Subcutaneous adipose tissue (tissue), 4 donors: Measurements from ENCODE around the gene PRR5. TPM values are rescaled to one million over a fixed set of nuclear protein-coding genes. Genes with fewer than 3 reads are reported as not detected.

Experiments
- total RNA-seq, 4 donors: library from RNA; depleted of rRNA; stranded (reverse); fragments of >200 nt; gene quantifications; one replicate each; pipeline ENCODE4 v1.1.0, GENCODE V29; 2016
- TF ChIP-seq, protein P1 (sequence below): fragments of 450-650 bp; IDR thresholded peaks from one replicate; pipeline ENCODE4 v1.5.1; 2016; ENCODE audit warnings: low read depth, mild to moderate bottlenecking, control low read depth, antibody characterized with exemption, moderate library complexity

Gene PRR5
- total RNA-seq, 4 donors from 2014 or later: 14.3 to 152 (median 30.3) TPM

DNA sequence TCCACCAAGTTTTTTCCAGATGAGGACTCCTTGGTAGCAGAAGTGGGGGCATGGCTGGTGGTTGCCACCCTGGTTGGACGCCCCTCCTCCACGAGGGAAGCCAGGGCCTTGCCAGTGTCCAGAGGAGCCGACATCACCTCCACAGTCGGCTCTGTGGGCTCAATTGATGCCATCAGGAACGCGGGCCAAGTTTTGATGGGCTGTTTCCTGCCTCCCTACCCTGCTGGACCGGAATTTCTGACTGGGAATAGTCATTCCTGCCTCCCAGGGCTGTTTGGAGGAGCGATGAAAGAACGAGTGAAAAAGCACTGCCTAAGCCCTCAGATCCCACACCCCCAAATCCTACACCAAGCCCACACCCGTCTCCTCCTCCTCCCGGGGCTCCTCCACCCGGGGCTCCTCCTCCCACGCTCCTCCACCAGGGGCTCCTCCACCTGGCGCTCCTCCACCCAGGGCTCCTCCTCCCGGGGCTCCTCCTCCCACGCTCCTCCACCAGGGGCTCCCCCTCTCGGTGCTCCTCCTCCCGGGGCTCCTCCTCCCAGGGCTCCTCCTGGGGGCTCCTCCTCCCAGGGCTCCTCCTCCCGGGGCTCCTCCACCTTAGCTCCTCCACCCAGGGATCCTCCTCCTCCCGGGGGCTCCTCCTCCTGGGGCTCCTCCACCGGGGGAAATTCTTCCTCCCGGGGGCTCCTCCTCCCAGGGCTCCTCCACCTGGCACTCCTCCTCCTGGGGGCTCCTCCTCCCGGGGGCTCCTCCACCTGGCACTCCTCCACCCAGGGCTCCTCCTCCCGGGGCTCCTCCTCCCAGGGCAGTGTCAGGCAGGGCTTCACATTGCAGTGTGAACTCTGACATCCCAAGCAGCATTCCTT lies 10.0 kb upstream of the PRR5 start:
- TF ChIP-seq, protein P1, sequence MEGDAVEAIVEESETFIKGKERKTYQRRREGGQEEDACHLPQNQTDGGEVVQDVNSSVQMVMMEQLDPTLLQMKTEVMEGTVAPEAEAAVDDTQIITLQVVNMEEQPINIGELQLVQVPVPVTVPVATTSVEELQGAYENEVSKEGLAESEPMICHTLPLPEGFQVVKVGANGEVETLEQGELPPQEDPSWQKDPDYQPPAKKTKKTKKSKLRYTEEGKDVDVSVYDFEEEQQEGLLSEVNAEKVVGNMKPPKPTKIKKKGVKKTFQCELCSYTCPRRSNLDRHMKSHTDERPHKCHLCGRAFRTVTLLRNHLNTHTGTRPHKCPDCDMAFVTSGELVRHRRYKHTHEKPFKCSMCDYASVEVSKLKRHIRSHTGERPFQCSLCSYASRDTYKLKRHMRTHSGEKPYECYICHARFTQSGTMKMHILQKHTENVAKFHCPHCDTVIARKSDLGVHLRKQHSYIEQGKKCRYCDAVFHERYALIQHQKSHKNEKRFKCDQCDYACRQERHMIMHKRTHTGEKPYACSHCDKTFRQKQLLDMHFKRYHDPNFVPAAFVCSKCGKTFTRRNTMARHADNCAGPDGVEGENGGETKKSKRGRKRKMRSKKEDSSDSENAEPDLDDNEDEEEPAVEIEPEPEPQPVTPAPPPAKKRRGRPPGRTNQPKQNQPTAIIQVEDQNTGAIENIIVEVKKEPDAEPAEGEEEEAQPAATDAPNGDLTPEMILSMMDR: no peak

DNA sequence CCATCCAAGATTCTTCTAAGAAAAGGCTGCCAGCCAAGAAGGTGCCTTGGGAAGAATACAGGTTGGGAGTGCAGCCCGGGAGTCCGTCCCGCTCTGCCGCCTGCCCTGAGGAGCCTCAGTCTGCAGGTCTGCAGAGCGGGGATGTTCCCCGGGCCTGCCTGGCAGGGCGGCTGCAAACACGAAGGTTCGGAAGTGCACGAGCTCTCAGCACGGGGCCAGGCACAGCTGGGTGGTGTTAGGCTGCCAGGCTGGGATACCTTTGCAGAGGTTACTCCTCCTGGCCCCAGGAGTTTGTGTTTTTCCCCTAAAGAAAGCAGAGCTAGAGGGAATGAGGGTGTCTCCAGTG lies 9.4 kb upstream of the PRR5 start:
- TF ChIP-seq, protein P1: no peak

DNA sequence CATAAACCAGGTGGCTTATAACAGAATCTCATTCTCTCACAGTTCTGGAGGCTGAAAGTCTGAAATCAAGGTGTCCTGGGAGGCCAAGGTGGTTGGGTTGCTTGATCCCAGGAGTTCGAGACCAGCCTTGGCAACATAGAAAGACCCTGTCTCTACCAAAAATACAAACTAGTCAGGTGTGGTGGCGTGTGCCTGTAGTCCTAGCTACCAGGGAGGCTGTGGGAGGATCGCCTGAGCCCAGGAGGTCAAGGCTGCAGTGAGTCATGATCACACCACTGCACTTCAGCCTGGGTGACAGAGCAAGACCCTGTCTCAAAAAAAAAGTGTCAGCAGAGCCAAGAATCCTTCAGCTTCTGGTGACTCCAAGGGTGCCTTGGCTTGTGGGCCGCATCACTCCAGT lies 8.9 kb upstream of the PRR5 start:
- TF ChIP-seq, protein P1: no peak

DNA sequence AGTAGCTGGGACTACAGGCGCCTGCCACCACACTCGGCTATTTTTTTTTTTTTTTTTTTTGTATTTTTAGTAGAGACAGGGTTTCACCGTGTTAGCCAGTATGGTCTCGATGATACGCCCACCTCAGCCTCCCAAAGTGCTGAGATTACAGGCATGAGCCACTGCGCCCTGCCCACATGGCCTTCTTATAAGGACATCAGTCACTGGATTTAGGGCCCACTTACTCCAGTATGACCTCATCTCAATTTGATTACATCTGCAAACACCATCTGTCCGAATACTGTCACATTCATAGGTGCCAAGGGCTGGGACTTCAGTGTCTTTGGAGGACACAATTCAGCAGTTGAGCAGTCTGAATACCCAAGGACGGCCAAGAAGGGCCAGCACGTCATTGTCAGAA lies 8.2 kb upstream of the PRR5 start:
- TF ChIP-seq, protein P1: no peak

DNA sequence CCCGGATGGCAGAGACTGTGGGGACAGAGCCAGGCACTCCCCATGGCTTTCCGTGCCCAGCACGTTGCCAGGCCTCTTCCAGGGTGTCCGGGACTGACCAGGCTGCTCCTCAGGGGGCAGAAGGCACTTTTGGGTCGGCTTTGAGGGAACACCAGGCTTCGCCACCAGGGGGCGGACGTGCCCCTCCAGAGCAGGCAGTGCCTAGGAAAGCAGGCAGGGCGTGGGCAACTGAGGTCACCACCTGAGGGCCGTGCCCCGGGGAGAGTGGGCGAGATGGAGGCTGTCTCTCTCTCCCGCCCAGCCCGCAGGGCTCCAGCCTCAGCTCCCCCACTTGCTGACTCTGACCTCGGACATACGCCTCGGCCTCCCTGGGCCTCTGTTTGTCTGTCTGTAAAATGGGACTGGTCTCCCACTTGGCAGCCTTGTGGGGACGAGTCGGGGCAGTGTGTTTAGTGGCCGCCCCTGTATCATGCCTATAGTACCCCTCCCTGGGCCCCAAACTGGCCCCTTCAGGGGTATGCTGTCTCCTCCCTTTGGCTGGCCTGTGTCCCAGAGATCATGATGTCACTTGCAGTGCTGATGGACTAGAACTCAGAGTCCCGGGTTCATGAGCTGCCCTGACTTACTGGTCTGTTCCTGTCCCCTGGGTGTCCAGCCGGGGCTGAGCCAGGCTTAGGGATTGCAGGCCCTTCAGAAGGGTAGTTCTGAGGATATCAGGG lies 4.4 kb upstream of the PRR5 start:
- TF ChIP-seq, protein P1: no peak

DNA sequence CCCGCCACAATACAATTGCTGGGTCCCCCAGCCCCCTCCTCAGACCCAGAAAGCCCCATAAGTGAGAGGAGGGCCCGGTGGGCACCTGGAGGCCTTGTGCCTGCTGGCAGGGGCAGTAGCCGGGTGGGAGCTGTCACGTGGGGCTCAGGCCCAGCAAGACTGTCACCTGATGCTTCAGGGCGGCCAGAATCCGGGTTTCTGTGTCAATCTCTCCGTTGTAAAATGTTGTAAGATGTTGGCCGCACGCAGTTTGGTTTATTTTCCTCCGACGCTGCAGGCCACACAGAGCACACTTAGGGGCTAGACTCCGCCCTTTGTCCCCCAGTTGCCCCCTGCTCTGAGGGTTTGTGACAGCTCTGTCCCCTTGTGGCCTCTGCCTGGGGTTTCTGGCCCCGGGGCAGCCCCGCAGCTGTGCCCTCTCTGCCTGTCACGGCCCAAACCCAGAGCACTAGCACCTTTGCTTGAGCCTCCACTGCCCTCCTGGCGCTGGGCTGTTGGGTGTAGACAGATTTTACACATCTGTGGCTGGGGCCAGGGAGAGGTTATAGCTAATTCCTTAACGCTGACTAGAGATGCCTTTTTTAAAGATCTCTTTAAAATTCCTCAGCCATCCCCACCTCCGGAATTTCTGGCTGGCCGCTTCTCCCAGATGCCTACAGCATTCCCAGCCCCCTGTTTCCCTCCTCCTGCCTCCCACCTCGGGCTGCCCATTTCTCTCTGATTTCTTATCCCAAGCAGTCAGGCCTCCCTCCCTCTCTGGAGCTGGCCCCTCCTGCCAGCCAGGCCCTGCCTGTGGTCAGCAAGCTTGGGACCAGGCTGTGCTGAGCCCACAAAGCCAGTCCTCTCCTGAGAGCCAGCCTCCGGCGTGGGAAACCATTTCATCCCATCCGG lies 3.2 kb upstream of the PRR5 start:
- TF ChIP-seq, protein P1: no peak
